GM18498 (cell line): ENCODE data around the gene RAB26.
"Not testable (repeated sequence)": the region's sequence is repeated elsewhere in the genome, so short reads cannot be mapped to it uniquely, and the experiment has no call there.

Experiments used
- ATAC-seq: cut with Tn5 transposase; IDR thresholded peaks from one replicate; pipeline ENCODE4 v1.9.1; 2021; ENCODE audit warnings: mild to moderate bottlenecking, moderate library complexity; ENCODE audit not compliant: unreplicated experiment

The RAB26 gene

DNA sequence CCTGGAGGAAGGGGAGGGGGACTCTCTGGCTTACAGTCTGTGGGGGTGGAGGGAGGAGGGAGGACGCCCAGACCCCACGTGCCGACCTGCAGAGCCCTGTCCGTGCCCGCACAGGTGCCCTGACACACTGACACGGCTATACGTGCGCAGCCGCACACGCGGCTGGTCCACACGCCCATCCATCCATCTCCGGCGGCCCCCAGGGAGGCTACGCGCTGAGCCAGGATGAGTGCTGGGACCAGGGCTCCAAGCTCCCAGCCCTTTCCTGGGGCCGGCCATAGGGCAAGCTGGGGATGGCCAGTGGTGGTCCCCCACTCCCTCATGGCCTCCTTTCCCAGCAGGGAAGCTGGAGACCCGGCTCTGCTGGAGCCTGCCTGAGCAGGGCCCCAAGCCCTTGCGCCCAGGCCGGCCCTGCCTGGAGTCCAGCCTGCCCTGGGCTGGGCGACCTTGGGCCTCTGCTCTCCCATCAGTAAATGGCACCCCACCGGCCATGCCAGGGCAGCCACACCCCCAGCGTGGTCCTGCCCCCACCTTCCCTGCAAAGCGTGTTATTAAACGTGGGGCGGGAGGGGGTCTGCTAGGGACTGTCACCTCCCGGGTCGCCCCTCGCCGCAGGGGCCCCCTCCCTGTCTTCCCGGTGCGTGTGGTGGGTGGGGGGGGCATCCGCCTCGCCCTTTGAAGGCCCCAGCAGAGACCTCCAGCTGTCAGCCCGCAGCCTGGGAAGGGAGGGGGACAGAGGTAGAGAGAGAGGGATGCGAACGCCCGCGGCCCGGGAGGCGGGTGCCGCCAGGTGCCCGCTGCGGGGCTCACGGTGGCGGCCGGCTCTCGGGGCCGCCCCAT is 47.1 kb downstream of the RAB26 start:
- ATAC-seq: no peak

DNA sequence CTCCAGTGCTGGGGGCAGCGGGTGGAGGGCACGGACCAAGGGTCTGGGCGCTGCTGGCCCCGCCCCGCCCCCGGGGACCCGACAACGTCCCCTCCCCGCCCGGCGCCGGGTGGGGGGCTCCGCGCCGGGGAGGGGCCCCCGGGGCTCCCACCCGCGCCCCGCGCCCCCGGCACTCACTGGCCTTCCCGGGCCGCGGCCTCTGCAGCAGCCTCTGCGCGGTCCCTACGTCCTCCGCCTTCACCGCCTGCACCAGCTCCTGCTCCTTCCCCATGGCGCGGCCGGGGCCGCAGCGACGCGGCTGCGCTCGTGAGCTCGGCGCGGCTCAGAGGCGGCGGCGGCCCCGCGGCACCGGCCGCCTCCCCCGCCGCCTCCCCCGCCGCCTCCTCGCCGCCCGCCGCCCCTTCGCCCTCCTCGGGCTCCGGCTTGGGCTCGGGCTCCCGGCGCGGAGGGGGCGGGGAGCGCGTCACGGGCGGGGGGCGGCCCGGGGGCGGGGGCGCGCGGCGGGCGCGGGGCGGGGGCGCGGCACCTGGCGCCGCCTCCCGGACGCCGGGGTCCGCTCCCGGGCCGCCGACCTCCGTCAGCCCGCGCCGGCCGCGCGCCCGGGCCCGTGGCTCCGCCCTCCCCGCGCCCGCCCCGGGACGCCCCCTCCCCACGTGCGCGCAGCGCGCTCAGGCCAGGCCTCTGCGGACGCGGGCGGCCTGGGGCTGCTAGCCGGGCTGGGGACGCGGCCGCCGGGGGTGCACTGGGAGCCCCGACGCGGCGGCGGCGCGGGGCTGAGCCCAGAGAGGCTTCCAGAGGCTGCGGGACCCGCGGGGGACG is 47.9 kb downstream of the RAB26 start, which contains the start of gene CASKIN1:
TSS of gene CASKIN1 (minus strand) at position 444 of the 819 bp plus-strand sequence. CDS start at position 271, 173 bp downstream.
- ATAC-seq: no peak

DNA sequence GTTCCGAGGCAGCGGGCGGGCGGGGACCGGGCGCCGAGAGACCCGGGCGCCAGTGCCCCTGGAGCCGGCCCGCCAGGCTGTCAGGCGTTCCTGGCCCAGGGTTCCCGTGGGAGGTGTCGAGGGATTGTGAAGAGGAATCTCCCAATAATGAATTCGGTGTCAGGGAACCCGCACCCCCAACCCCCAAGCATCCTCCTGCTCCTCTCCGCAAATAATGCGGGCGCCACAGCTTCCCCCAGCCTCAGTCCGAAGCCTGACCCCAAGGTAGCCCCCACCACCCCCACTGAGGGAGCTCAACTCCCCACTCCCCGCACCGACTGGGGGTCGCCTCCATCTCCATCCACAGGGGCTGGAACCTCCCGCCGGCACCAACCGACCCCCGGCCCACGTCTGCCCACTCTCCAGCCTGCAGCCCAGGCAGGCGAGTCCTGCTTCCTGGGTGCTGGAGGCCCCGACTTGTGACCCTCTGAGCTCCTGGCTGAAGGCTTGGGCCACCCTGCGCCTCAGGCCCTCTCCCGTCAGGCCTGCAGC is 48.6 kb downstream of the RAB26 start:
- no peak for ATAC-seq

DNA sequence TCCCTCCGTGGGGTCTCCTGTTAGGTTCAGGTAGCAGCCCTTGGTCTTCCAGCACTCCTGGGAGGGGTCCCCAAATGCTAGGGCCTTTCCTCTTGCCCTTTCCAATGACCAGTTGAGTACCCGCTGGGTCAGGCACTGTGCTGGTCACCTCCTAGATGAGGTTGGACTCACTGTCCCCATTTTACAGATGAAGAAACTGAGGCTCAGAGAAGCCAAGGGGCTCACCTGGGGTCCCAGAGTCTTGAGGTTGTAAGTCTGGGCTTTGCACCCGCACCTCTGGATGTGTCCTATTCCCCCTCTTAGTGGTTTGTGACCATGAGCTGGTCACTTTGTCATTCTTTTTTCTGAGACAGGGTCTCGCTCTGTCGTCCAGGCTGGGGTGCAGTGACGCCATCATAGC is 49.3 kb downstream of the RAB26 start:
- ATAC-seq: no peak

DNA sequence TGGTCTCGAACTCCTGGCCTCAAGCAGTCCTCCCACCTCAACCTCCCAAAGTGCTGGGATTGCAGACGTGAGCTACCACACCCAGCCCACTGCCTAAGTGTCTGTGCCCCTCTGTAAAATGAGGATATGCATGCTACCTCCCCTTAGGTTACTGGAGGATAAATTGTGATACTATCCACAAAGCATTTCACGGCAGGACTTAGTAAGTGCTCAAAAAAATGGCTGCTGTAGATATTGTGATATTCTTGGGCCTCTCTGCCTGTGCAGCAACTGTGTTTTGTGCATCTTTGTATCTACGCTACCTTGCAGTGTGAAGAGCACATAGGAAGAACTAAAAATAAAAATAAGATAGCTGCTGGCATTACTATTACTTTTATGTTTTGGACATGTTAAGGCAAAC is 49.9 kb downstream of the RAB26 start:
- ATAC-seq: no peak

DNA sequence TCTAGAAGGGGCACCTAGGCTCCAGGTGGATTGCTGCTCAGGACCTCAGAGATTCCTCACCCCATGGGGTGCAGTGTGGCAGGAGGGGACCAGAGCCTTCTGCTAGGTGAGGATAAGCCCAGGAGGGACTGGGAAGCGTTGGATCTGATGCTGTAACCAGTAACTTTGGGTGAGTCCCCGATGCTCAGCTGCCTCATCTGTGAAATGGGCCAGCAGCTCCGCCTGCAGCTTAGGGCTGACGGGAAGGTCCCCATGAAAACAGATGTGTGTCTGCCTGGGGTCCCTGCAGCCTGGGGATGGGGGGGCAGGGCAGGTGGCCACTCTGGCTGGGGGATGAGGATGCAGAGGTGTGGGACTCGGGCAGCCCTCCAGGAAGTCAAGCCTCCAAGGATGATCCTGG is 50.7 kb downstream of the RAB26 start:
- ATAC-seq: no peak

DNA sequence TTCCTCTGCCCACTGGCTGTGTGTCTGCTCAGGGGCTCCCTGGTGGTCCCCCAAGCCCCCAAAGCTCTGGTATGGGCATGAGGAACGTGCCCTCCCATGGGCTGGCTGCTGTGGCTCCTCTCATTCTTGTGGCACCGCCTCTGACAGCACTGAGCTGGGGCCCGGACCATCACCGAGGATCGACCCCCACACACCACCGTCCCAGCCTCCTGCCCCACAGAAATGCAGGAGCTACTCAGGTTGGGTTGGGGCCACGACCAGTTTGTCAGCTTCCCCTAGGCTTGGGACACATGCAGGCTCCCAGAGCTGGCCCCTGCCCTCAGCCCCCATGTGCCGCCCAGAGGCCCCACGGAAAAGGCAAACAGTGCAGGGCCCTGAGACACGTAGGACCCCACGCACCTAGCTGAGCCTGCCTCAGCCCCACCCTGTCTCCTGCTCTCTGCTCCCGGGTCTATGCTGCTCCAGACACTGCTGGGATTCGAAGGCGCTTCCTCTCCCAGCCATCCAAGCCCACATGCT is 51.3 kb downstream of the RAB26 start:
- ATAC-seq: no peak

DNA sequence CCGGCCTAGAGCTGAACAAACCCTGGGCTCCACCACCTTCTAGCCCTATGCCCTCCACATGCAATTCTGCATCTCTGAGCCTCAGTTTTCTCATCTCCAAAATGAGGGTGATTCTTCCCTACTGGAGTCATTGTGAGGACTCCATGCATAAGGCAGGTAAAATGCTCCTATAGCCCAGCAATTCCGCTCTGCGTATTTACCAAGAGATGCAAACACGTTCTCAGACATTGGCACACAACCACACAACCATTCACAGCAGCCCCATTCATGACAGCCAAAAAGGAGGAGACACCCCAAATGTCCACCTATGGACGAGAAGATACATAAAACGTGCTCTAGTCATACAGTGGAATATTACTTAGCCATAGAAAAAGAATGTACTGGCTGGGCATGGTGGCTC is 51.9 kb downstream of the RAB26 start:
- no peak for ATAC-seq

DNA sequence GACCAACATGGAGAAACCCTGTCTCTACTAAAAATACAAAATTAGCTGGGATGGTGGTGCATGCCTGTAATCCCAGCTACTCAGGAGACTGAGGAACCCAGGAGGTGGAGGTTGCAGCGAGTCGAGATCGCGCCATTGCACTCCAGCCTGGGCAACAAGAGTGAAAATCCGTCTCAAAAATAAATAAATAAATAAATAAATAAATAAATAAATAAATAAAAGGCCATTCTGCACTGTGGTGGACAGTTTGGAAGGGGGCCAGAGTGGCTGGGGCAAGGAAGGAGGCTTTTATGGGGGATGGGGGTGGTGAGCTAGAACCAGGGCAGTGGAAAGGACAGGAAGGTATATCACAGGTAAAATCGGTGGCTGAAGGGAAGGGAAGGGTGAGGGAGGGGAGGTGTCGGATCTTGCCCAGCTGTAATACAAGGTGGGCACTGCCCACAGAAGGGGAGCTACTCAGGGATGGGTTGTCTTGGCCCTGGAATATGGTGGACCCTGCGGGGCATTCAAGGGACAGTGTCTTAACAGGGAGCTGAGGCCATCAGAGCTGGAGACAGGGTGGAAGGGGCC is 54.8 kb downstream of the RAB26 start:
- ATAC-seq: not testable (repeated sequence)
